ENCODE results near the gene PABPC1L.

The PABPC1L gene

DNA sequence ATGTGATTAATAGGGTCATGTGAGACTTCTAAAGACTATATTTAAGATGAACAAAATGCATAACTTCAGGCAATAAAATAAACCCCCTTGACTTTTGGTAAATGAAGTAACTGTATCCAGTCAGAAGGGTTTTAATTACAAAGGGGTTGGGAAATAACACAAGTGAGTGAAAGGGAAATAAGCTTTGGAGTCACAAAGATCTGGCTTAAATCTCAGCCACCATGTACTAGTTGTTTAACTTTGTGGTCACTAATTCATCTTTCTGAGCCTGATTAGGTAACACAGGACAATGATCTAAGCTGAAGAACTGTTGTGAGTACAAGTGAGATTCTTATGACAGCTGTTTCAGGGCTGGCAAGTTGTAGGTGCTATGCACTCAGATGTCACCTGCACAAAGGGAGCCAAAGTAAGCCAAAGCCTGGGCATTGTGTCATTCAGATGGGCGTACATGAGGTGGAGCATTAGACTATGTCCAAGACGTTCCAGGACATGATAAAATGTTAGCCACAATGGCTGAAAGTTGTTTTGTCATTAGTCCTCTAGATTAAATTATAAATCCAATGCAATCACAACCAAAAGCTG is 36.5 kb downstream of the PABPC1L start:
- DNase-seq, result no peak

DNA sequence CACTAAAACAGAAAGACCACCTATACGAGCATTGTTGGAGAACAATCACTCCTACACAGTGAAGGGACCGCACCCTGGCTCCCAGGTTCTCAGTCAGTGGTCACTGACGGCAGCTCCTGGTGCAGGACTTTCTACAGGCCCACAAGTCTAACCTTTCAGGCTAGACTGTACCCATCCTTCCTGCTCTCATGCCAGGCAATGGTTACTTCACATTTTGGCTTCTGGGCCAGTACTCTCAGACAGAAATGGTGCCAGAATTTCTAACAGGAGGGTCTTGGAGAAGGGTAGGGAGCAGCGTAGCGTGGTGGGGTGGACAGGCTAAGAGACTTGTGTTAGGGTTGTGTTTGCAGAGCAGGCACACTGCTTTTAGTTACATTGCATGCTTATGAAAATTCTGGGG is 38.2 kb downstream of the PABPC1L start:
- DNase-seq, result no peak

DNA sequence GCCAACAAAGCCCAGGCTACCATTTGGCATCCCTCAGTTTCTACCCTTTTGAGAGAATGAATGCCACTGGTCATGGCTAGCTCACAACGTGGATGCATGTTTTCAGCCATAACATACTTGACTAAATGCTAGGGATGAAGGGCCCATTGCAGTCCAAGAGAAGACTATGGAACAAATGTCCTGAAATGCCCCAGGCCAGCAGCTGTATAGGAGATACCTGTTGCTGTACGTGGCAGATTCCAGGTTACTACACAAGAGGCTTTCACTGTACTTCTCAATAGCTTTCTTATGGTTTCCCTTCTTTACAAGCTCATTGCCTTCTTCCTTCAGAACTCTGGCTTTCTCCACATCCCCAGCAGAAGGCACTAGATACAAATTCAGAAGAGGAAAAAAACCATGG is 38.7 kb downstream of the PABPC1L start:
- no peak for DNase-seq

DNA sequence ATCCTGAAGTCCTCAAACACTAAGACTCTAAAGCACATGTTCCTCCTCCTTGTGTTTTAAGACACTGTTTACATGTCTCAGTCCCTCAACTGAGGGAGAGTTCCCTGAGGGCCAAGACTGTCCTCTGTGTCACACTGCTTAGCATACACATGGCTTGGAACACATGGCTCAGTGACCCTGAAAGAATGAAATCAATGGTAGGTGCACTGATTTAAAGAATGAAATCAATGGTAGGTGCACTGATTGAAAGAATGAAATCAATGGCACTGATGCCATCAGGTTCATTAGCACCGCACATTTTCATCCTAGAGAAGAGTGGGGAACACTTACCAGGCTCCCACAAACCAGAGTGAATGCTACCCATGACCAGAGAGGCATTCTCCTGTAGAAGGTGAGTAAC is 40.5 kb downstream of the PABPC1L start:
- no peak for DNase-seq

DNA sequence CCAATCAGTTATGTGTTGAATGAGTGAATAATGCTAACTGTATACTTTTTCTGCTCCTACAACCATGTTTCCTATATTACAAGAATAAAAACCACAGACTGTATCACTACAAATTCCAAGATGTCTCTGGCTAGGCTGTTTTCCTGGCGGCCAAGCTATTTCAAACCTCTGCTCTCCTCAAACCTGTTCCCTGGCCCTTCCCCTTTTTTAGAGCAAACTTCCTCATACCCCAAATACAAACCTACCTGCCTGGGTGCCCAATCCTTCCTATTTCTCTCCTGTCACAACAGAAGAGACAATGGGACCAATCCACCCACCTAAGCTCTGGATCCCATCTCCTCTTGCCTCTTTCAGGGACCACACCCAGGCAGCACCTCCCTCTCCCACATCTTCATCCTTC is 42.9 kb downstream of the PABPC1L start:
- no peak for DNase-seq

DNA sequence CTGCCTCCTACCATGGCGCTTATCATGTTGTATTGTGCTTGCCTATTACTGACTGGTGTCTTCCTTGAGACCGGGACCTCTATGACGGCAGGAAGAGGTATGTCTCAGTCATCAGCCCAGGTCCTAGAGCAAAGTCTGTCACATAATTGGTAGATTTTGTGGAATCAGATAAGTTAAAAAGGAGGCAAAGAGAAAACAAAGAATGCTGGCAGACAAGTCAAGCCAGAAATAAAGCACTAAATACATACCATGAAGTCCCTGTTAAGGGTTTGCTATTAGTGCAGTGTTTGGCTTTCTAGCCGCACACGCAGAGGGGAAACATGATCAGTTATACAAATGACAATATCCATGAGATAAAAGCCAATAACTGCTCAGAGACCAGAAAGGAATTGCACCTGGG is 44.4 kb downstream of the PABPC1L start:
- DNase-seq, result no peak

DNA sequence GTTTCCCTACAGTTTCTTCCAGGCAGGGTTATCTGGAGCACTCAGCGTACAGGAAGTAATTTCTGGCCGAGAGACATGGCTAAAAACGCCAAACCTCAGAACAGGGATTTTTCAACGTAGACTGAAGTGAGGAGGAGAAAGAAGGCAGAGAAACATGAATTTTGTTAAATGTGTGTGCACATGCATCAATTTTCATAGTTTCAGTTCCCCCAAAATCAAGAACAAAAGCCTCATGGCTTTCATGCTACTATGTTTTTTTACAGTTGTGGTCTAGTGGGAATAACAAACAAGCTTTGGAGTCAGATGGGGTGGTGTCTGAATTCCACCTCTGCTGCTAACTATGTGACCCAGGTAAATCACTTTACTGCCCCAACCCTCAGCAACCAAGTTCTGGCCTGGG is 45.4 kb downstream of the PABPC1L start:
- no peak for DNase-seq

DNA sequence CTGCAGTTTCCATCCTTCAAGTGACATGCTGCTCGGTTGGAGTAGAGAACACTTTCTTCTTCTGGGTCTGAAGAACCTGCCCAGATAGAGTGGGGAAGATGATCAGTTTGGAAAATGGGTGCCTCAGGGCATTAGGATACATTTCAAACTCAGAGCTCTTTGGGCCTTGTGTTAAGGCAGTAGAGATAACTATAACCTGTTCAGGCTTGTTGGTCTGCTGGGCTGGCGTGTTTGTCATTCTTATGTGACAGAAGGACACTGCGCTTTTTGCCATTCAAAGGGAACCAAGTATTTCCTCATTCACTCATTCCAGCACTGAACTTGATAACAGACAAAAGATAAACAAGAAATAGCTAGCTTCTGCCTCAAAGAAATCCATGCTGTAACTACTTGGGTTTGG is 46.5 kb downstream of the PABPC1L start:
- no peak for DNase-seq

DNA sequence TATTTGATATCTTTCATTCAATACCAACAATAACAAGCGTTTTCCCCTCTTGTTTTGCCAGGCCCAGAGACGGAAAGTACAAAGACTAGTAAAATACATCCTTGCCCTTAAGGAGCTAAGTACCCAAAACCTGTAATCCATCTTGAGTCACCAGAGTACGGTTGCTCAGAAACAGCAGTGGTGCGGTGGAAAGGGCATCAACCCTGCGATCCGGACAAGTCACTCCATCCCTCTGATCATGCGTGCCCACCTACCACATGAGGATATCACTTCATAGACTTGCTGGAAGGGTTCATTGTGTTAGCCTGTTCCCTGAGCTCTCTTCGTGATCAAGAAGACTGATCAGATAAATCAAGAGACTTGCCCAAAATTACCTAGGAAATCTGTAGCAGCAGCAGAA is 48.4 kb downstream of the PABPC1L start:
- DNase-seq, result no peak

DNA sequence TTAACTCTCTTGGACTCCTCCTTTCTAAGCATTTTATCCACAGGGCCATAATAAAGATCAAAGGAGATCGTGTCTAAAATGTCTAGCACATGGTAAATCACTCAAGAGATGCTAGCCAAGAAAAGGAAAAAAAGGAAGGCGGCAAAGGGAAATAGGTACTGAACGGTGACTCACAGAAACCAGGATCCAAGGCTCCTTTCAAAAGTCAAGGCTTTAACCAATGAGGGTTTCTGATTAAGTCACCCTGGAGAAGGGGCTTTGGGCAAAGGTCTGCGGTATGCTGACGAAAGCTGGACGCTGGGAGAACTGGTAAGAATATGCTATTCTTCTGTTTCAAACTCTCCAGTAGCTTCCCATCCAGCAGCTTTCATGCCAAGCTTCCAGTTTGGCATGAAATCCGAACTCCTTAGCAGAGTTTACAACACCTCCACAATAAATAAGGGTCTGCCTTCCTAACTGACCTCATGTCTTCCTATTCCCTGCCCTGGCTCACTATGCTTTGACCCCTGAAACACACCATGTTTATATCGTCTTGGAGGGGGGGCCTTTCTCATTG is 49.3 kb downstream of the PABPC1L start:
- DNase-seq, result peak; percentile 5

DNA sequence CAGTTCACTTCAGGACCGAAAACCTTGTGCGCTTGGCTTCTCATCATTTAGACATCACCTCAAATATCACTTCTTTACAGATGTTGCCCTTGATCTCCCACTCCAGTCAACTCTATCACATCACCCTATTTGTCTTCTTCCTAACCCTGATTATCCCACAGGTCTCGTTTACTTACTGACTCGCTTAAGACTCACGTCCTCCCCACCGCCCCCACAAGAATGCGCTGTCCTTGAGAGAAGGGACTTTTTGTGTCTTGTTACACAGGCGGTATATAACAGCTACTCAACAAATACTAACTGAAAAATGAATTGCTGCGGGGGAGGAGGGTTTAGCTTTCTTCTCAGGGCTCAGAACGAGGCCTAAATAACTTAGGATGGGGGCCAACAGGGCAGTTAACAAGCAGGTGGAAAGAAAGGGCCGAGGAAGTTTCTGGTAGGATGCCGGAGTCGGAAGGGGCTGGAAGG is 49.8 kb downstream of the PABPC1L start:
- DNase-seq, result peak; percentile 25

DNA sequence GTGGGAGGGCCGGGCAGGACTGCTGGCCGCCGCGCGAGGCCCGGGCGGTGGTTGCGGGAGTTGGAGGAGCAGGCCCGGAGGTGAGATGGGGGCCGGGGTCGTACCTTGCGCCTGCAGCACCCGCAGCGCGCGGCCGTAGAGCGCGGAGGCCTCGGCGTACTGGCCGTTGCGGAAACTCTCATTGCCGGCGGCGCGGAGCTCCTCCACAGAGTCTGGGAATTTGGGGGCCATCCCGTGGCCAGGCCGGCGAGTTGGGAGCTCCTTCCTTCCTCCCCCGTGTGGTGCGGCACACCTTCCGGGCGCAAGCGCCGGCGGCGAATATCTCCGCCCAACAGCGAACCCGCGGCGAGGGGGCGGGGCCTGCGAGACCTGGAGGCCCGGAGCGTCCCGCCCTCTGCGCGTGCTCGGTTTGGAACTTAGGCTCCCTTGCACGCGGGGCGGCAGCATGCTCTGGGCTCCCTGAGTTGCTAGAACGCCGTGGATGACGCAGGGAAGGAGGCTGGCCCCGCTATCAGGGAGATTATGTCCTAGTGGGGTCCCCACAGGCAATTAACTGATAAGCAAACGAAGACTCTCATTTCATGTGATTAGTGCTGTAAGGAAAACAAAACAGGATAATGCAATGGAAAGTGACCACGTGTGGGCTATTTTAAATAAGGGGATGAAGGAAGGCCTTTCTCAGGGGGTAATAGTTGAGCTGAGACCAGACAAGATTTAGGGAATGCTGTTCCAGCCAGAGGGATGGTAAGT is 50.4 kb downstream of the PABPC1L start, which contains the start of gene TOMM34:
TOMM34 (minus strand) TSS at position 295 of the 750 bp plus-strand sequence; CDS start at position 231, 64 bp downstream.
- peak; percentile 94 for DNase-seq

DNA sequence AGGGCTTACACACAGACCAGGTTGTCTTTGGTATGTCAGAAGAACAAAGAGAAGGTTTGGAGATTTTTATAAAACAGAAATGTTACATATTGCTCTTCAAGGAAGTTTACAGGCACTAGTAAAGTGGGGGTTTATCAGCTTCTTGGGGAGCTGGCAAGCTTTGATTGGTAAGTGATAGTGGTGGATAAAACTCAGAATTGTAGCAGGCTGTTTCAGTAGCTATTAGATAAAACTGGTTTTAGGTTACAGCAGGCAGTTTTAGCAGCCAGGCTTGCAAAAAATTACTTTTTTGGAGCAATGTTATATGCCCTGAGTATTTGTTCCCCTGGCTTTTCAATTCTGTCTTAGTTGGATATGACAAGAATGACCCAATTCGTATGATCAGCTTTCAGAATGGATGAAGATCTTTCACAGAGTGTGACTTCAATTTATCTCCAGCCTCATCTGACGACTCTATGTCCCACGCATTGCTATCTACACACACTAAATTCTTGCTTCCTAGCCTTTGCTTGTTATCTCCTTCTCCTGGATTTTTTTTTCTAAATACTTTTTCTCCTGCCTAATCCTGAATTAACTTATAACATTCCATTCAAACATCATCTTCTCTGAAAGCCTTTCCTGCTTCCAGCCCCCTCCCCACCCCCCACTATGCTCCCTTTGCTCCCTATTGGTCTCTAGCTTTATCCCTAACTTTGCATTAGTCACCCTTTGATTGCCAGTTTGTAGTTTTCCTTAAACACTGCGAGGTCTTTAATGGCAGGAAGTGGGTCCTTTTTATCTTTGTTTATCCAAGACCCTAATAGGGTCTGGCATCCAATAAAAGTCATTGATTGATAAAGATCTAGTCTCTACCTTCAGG is 51.4 kb downstream of the PABPC1L start:
- no peak for DNase-seq

DNA sequence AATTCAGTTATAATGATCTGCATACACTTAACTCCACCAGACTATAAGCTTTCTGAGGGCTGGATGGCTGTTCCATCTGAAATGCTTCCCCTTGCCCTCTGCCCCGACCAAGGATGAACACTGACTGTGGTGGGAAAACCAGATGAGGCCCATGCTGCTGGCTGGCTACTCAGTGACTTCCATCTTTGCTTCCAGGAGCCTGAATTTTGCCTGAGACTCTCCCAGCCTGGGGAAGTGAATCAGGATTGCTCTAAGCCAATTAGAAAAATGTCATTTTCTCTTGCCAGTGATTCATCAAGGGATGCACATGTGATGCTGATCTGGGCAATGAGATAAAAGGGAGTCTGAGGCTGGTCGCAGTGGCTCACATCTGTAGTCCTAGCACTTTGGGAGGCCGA is 52.0 kb downstream of the PABPC1L start:
- DNase-seq, result no peak

DNA sequence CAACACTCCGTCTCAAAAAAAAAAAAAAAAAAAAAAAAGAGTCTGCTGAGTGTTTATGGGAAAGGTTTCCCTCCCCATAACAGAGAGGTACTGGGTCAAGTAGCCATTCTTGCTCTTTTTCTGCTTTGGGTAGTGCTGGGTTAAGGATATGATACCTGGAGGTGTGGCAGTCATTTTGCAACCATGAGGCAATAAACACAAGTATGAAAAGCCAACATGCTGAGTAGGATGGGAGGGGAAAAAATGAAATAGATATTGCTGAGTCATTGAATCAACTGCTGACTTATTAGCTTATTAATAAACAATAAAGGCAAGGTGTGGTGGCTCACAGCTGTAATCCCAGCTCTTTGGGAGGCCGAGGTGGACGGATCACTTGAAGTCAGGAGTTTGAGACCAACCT is 52.6 kb downstream of the PABPC1L start:
- no peak for DNase-seq

DNA sequence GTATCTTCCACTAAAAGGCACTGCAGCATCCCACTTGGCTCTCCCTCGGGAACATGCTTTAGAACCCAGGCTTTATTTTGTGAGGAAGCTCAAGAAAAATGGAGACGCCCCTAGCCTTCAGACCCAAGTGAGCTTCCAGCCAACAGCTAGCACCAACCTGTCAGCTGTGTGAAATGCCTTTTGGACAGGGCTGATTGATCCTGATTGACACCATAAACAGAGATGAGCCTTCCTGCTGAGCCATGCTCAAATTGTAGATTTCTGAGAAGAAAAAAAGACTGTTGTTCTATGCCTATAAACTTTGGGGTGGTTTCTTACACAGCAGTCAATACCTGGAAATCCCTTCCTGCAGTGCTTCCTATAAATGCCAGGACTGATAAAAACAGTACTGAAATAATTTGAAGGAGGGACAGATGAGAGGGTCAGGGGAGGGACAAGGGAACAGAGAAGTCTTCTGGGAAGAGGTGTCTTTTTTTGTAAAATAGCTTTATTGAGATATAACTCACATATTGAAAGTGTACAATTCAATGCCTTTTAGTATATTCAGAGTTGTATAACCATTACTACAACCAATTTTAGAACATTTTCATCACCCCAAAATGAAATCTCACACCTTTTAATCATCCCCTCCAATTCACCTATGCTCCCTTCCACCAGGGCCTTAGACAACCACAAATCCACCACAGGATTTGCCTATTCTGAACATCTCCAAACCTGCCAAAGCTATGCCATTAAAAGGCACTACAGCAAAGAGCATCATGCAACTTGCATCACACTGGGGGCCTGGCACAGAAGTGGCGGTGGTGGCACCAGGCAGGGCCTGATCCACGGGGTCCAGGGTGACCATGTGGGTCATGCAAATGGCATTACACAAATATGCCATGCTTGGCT is 53.7 kb downstream of the PABPC1L start:
- DNase-seq, result no peak

DNA sequence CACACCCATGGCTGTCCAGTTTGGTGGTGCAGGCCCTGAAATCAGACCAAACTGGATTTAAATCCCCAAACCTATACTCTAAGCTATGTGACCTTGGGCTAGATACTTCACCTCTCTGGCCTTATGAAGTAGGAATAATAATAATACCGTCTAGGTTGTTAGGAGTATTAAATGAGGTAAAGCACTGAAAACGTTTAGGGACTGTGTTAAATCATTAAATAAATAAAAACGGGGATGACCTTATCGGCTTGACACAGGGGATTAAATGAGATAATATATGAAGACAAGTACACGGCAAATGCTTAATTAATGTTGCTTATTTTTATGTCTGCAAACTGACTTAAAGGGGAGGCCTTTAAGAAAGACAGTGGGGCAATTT is 55.8 kb downstream of the PABPC1L start:
- DNase-seq, result no peak

DNA sequence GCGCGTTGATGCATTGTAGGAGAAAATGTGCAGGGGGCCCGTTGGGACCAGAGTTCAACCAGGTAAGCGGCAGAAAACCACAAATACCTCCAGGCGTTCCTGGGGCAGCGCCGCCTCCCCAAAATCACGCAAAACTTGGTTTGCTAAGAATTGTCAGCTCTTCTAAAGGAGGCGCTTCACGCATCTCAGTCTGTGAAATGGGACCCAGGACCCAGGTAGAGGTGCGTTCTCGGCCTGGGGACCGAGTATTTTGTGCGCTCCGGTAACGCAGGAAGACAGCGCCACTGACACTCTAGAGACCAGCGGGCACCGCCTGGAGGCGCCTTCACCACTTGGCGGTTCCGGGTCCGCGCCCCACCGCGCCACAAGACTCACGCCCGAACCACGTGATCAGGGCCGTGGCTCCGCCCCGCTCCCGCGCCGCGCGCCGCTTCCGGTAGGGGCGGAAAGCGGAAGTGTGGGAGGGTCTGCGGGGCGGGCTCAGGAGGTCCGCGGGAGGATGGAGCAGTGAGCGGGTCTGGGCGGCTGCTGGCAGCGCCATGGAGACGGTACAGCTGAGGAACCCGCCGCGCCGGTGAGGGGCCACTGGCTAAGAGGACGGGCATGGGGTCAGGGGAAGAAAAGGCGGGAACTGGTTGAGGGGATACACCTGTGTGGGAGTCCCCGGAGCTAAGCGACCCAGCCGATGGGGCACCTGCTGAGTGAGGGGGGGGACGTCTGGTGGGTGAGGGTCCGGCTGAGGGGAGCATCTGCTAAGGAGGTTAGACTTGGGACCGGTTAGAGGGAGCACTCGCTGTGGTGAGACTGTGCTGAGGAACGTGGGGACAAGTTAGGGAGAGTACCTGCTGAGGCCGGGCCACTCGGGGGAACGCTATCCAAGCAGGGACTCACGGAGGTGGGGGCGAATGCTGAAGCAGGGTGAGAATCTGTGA is 56.4 kb downstream of the PABPC1L start, which contains the start of gene STK4:
STK4 (plus strand) TSS at position 483 of the 932 bp plus-strand sequence; CDS start at position 540, 57 bp downstream.
- DNase-seq, result peak; percentile 94

DNA sequence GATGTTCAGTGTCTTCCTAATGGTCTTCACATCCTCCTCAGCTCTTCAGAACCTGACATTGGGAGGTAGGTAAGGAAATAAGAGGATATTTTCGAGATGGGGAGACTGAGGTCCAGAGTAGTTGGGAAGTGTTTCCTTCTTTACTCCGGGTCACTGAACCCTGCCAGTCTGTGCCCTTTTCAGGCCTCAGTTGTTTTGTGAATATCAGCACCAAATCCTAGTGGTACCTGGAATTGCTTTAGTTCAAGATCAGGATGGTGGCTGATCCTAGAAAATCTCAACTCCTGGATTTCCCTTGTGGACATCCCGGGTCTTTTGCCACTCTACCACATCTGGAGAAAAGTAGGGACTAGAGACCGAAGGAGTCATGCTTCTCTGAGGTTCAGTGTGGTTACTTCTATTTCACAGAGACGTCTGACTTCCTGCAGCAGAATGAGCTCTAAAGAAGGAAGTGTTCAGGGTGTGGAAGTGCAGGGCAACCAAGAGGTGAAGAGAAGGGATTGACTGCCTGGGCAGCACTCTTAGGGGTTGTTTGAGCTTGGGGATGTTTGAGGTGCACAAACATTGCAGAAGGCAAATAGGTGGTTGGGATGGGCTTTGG is 57.4 kb downstream of the PABPC1L start:
- DNase-seq, result peak; percentile 3

DNA sequence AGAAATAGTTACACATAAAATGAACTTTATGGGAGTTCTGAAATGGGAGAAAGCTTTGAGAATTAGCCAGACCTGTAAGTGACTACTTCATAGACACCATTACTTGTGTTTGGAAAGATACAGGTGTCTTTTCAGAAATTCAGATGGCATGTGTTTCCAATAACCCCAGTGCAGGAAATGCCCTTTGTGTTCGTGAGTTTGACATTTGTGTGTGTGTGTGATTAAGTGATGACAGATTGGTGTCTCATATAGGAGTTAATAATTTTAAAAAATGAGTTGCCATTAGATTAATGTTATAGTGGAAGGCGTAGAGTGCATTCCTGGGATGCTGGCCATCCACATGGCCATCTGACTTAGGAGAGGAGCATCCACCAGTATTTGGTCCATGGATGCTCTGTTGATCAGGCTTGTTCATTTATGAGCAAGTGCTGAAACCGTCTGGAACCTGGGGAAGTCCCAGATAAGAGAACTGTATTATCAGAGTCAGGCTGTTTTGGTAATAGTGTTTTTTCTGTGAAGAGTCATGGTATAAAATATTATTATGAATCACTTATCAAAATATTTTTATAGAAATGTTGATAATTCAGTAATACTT is 59.5 kb downstream of the PABPC1L start:
- DNase-seq, result no peak

All from NCI-H69 (cell line).